ENCODE results near the gene DCAF6.

DNA sequence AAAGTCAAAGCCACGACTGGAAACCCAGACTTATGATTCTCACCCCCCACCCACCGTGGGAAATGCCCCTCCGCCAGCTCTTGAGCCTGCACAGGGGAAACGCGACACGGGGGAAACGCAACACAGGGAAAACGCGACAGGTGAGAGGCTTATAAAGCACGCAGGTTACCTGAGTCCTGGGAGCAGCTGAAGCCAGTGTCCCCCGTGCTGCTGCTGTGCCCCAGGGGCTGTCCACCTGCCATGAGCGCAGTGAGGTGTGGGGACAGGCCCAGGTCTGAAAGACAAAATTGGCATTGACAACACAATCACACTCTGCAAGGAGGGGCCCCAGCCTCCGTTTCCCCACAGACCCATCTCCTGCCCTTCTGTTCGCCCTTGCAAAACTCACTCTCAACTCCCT, 153.9 kb downstream of the DCAF6 start:
- TF ChIP-seq, protein P1, sequence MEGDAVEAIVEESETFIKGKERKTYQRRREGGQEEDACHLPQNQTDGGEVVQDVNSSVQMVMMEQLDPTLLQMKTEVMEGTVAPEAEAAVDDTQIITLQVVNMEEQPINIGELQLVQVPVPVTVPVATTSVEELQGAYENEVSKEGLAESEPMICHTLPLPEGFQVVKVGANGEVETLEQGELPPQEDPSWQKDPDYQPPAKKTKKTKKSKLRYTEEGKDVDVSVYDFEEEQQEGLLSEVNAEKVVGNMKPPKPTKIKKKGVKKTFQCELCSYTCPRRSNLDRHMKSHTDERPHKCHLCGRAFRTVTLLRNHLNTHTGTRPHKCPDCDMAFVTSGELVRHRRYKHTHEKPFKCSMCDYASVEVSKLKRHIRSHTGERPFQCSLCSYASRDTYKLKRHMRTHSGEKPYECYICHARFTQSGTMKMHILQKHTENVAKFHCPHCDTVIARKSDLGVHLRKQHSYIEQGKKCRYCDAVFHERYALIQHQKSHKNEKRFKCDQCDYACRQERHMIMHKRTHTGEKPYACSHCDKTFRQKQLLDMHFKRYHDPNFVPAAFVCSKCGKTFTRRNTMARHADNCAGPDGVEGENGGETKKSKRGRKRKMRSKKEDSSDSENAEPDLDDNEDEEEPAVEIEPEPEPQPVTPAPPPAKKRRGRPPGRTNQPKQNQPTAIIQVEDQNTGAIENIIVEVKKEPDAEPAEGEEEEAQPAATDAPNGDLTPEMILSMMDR (IDR thresholded peaks at IDR 0.05; ENCODE audit: low read length) = no peak
- no peak for TF ChIP-seq EZH2 (IDR thresholded peaks at IDR 0.05; ENCODE audit: borderline replicate concordance, low read length)
